ENCODE results near the gene ANKRD10.
A peak's percentile ranks its signal among the peaks of the same experiment; 100 is the strongest.

ANKRD10 gene

DNA sequence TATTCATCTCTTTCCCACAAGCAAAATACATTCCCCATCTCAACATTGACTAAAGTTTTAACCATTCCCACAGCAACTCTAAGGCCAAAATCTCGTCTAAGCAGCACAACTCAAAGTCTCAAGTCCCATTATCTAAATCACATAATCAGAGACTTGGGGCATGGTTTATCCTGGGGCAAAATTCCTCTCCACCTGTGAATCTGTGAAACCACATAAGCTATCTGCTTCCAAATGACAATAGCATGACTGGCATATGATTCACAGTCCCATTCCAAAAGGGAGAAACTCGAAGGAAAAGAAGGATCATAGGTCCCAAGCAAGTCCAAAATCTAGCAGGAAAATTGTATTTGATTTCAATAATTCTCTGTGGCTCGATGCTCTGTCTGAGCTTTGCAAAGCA lies 73.0 kb downstream of the ANKRD10 start:
- Histone ChIP-seq H2BK120ac (ENCODE audit: low read depth, low read length) (no peak overlapping the region), H2BK12ac (ENCODE audit: low read length) (no peak overlapping the region), H3K9me3 (replicated peaks in 1 of 2; ENCODE audit: control insufficient read depth in 2 of 2, insufficient read depth in 1 of 2, low read depth in 1 of 2, low read length in 2 of 2) (peaks cover 3 to 5% of the 10 kb centered on the region in 2 donors), H2BK15ac (ENCODE audit: low read length) (no peak overlapping the region), H3K27me3 (ENCODE audit: control insufficient read depth in 3 of 3, insufficient read depth in 3 of 3, low read depth in 1 of 3, low read length in 3 of 3) (peaks cover 0 to 15% (median 0%) of the 10 kb centered on the region in 3 experiments), H3K18ac (ENCODE audit: low read length) (no peak overlapping the region), H3K23ac (ENCODE audit: low read depth, low read length, poor library complexity) (no peak overlapping the region), H3K9ac (ENCODE audit: low read depth, low read length, poor library complexity) (no peak overlapping the region), H3K4me2 (ENCODE audit: insufficient read depth, low read length, poor library complexity, severe bottlenecking) (no peak overlapping the region), H2AK5ac (ENCODE audit: low read depth, low read length) (no peak overlapping the region), H3K27ac (replicated peaks; ENCODE audit: low read length) (no peak overlapping the region), H3K14ac (ENCODE audit: low read length) (no peak overlapping the region), H2BK5ac (ENCODE audit: low read length) (no peak overlapping the region), H4K8ac (ENCODE audit: low read depth, low read length) (no peak overlapping the region), H4K91ac (ENCODE audit: low read depth, low read length, poor library complexity) (no peak overlapping the region), H3K4me3 (ENCODE audit: low read length in 2 of 2) (no peak overlapping the region), H3K4me1 (ENCODE audit: control insufficient read depth in 2 of 2, insufficient read depth in 1 of 2, low read depth in 1 of 2, low read length in 2 of 2) (peaks cover 0 to 1% of the 10 kb centered on the region in 2 donors), H3K4ac (ENCODE audit: low read length) (no peak overlapping the region), H2AFZ (ENCODE audit: low read length) (no peak overlapping the region), H3K36me3 (replicated peaks in 1 of 2; ENCODE audit: control insufficient read depth in 2 of 2, insufficient read depth in 2 of 2, low read length in 2 of 2) (no peaks in the 10 kb centered on the region), H3K79me1 (ENCODE audit: low read depth, low read length) (no peaks in the 10 kb centered on the region)
- DNase-seq (ENCODE audit: low spot score) = no peak
- no CpG with 5 or more reads among the region's 3 CpGs for WGBS, 2 donors (ENCODE audit: extremely low coverage in 2 of 2, insufficient read length in 2 of 2, insufficient replicate concordance in 1 of 2)

DNA sequence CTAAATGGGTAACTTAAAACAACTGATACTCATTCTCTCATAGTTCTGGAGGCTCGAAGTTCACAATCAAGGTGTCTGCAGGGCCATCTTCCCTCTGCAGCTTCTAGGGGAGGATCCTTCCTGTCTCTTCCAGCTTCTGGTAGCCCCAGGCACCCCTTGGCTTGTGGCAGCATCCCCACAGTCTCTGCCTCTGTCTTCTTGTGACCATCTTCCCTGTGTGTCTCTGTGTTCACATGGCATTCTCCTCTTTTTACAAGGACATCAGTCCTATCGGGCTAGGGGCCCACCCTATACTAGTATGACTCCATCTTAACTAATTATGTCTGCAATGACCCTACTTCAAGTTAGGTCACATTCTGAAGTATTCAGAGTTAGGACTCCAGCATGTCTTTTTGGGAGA lies 73.5 kb downstream of the ANKRD10 start:
- Histone ChIP-seq H3K9me3 (replicated peaks in 1 of 2; ENCODE audit: control insufficient read depth in 2 of 2, insufficient read depth in 1 of 2, low read depth in 1 of 2, low read length in 2 of 2) (peaks cover 3 to 5% of the 10 kb centered on the region in 2 donors), H3K4ac (ENCODE audit: low read length) (no peak overlapping the region), H3K9ac (ENCODE audit: low read depth, low read length, poor library complexity) (no peak overlapping the region), H3K14ac (ENCODE audit: low read length) (no peak overlapping the region), H2AFZ (ENCODE audit: low read length) (no peak overlapping the region), H3K27ac (replicated peaks; ENCODE audit: low read length) (no peak overlapping the region), H2BK5ac (ENCODE audit: low read length) (no peak overlapping the region), H3K4me3 (ENCODE audit: low read length in 2 of 2) (peak overlapping the region in 1 of 2 donors; percentile 64), H3K36me3 (replicated peaks in 1 of 2; ENCODE audit: control insufficient read depth in 2 of 2, insufficient read depth in 2 of 2, low read length in 2 of 2) (no peaks in the 10 kb centered on the region), H3K4me2 (ENCODE audit: insufficient read depth, low read length, poor library complexity, severe bottlenecking) (no peak overlapping the region), H3K18ac (ENCODE audit: low read length) (no peak overlapping the region), H3K4me1 (ENCODE audit: control insufficient read depth in 2 of 2, insufficient read depth in 1 of 2, low read depth in 1 of 2, low read length in 2 of 2) (peaks cover under 1 to 4% of the 10 kb centered on the region in 2 donors), H3K27me3 (ENCODE audit: control insufficient read depth in 3 of 3, insufficient read depth in 3 of 3, low read depth in 1 of 3, low read length in 3 of 3) (peaks cover 0 to 17% (median 0%) of the 10 kb centered on the region in 3 experiments), H2BK15ac (ENCODE audit: low read length) (no peak overlapping the region), H2AK5ac (ENCODE audit: low read depth, low read length) (no peak overlapping the region), H4K91ac (ENCODE audit: low read depth, low read length, poor library complexity) (no peak overlapping the region), H2BK12ac (ENCODE audit: low read length) (no peak overlapping the region), H2BK120ac (ENCODE audit: low read depth, low read length) (no peak overlapping the region), H3K23ac (ENCODE audit: low read depth, low read length, poor library complexity) (no peak overlapping the region), H4K8ac (ENCODE audit: low read depth, low read length) (no peak overlapping the region), H3K79me1 (ENCODE audit: low read depth, low read length) (no peaks in the 10 kb centered on the region)
- no peak for DNase-seq (ENCODE audit: low spot score)
- whole genome bisulfite sequencing, 2 donors (ENCODE audit: extremely low coverage in 2 of 2, insufficient read length in 2 of 2, insufficient replicate concordance in 1 of 2) = no CpG with 5 or more reads among the region's 2 CpGs

DNA sequence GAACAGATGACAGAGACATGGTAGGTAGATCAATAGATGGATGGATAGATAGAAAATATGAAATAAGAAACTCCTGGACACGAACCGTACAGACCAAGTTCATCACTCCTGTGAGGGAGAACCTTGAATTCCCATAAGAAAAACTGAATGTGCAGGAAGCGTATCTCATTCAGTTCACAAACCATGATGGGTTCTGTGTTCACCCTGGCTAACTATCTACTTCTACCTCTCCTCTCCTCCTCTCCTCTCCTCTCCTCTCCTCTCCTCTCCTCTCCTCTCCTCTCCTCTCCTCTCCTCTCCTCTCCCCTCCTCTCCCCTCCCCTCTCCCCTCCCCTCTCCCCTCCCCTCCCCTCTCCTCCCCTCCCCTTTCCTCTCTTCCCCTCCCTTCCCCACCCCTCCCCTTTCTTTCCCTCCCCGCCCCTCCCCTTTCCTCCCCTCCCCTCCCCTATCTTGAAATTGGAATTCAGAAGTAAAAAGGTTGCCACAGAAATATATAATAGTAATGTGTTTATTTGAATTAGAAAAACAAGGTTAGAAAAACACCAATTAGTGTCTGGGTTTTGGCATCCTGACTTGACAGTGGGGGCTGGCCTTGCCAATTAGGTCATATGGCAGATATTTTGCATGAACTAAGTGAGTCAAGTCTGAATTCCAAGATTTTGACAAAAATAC lies 75.9 kb downstream of the ANKRD10 start:
- H3K18ac ChIP-seq (ENCODE audit: low read length) = no peak overlapping the region
- WGBS, 2 donors (ENCODE audit: extremely low coverage in 2 of 2, insufficient read length in 2 of 2, insufficient replicate concordance in 1 of 2) = no CpG with 5 or more reads among the region's 4 CpGs
- no peak overlapping the region for H4K8ac ChIP-seq (ENCODE audit: low read depth, low read length)
- H3K9me3 ChIP-seq (replicated peaks in 1 of 2; ENCODE audit: control insufficient read depth in 2 of 2, insufficient read depth in 1 of 2, low read depth in 1 of 2, low read length in 2 of 2) = peaks cover 3 to 5% of the 10 kb centered on the region in 2 donors
- H2AK5ac ChIP-seq (ENCODE audit: low read depth, low read length) = no peak overlapping the region
- no peak overlapping the region for H2BK15ac ChIP-seq (ENCODE audit: low read length)
- no peak overlapping the region for H3K14ac ChIP-seq (ENCODE audit: low read length)
- no peak overlapping the region for H3K9ac ChIP-seq (ENCODE audit: low read depth, low read length, poor library complexity)
- no peak overlapping the region for H2BK12ac ChIP-seq (ENCODE audit: low read length)
- no peak overlapping the region for H2AFZ ChIP-seq (ENCODE audit: low read length)
- H3K4ac ChIP-seq (ENCODE audit: low read length) = no peak overlapping the region
- no peak overlapping the region for H3K4me3 ChIP-seq (ENCODE audit: low read length in 2 of 2)
- H4K91ac ChIP-seq (ENCODE audit: low read depth, low read length, poor library complexity) = no peak overlapping the region
- H3K27ac ChIP-seq (replicated peaks; ENCODE audit: low read length) = no peak overlapping the region
- no peak overlapping the region for H3K4me2 ChIP-seq (ENCODE audit: insufficient read depth, low read length, poor library complexity, severe bottlenecking)
- H3K4me1 ChIP-seq (ENCODE audit: control insufficient read depth in 2 of 2, insufficient read depth in 1 of 2, low read depth in 1 of 2, low read length in 2 of 2) = peaks cover 0 to 7% of the 10 kb centered on the region in 2 donors
- no peak overlapping the region for H2BK5ac ChIP-seq (ENCODE audit: low read length)
- H3K79me1 ChIP-seq (ENCODE audit: low read depth, low read length) = no peaks in the 10 kb centered on the region
- H3K36me3 ChIP-seq (replicated peaks in 1 of 2; ENCODE audit: control insufficient read depth in 2 of 2, insufficient read depth in 2 of 2, low read length in 2 of 2) = no peaks in the 10 kb centered on the region
- H3K23ac ChIP-seq (ENCODE audit: low read depth, low read length, poor library complexity) = no peak overlapping the region
- H2BK120ac ChIP-seq (ENCODE audit: low read depth, low read length) = no peak overlapping the region
- no peak for DNase-seq (ENCODE audit: low spot score)
- H3K27me3 ChIP-seq (ENCODE audit: control insufficient read depth in 3 of 3, insufficient read depth in 3 of 3, low read depth in 1 of 3, low read length in 3 of 3) = peaks cover 0 to 15% (median 2%) of the 10 kb centered on the region in 3 experiments

GRCh38 chr13:110838116-110838515 lies 76.8 kb downstream of the ANKRD10 start:
- H2AK5ac ChIP-seq (ENCODE audit: low read depth, low read length) = no peak overlapping the region
- no peak overlapping the region for H2BK12ac ChIP-seq (ENCODE audit: low read length)
- no CpG with 5 or more reads among the region's 8 CpGs for WGBS, 2 donors (ENCODE audit: extremely low coverage in 2 of 2, insufficient read length in 2 of 2, insufficient replicate concordance in 1 of 2)
- no peak overlapping the region for H4K91ac ChIP-seq (ENCODE audit: low read depth, low read length, poor library complexity)
- H2BK5ac ChIP-seq (ENCODE audit: low read length) = no peak overlapping the region
- H4K8ac ChIP-seq (ENCODE audit: low read depth, low read length) = no peak overlapping the region
- H3K9ac ChIP-seq (ENCODE audit: low read depth, low read length, poor library complexity) = no peak overlapping the region
- no peak overlapping the region for H2AFZ ChIP-seq (ENCODE audit: low read length)
- peaks cover 0 to 7% of the 10 kb centered on the region in 2 donors for H3K4me1 ChIP-seq (ENCODE audit: control insufficient read depth in 2 of 2, insufficient read depth in 1 of 2, low read depth in 1 of 2, low read length in 2 of 2)
- H3K4me2 ChIP-seq (ENCODE audit: insufficient read depth, low read length, poor library complexity, severe bottlenecking) = no peak overlapping the region
- no peak overlapping the region for H3K4me3 ChIP-seq (ENCODE audit: low read length in 2 of 2)
- no peaks in the 10 kb centered on the region for H3K36me3 ChIP-seq (replicated peaks in 1 of 2; ENCODE audit: control insufficient read depth in 2 of 2, insufficient read depth in 2 of 2, low read length in 2 of 2)
- no peak overlapping the region for H3K14ac ChIP-seq (ENCODE audit: low read length)
- DNase-seq (ENCODE audit: low spot score) = no peak
- no peak overlapping the region for H3K4ac ChIP-seq (ENCODE audit: low read length)
- H3K9me3 ChIP-seq (replicated peaks in 1 of 2; ENCODE audit: control insufficient read depth in 2 of 2, insufficient read depth in 1 of 2, low read depth in 1 of 2, low read length in 2 of 2) = peaks cover 3 to 5% of the 10 kb centered on the region in 2 donors
- H2BK120ac ChIP-seq (ENCODE audit: low read depth, low read length) = no peak overlapping the region
- no peaks in the 10 kb centered on the region for H3K79me1 ChIP-seq (ENCODE audit: low read depth, low read length)
- H3K18ac ChIP-seq (ENCODE audit: low read length) = no peak overlapping the region
- H3K27me3 ChIP-seq (ENCODE audit: control insufficient read depth in 3 of 3, insufficient read depth in 3 of 3, low read depth in 1 of 3, low read length in 3 of 3) = peaks cover 0 to 16% (median 2%) of the 10 kb centered on the region in 3 experiments
- H2BK15ac ChIP-seq (ENCODE audit: low read length) = no peak overlapping the region
- H3K27ac ChIP-seq (replicated peaks; ENCODE audit: low read length) = no peak overlapping the region
- no peak overlapping the region for H3K23ac ChIP-seq (ENCODE audit: low read depth, low read length, poor library complexity)

Data from neuronal stem cell (in vitro differentiated cells).